HG02852 (cell line): ENCODE results near the gene MACF1.

ENCODE experiments used
- ATAC-seq: cut with Tn5 transposase; IDR thresholded peaks from one replicate; pipeline ENCODE4 v1.9.1; 2021; ENCODE audit warnings: mild to moderate bottlenecking, moderate library complexity; ENCODE audit not compliant: unreplicated experiment

The MACF1 gene

DNA sequence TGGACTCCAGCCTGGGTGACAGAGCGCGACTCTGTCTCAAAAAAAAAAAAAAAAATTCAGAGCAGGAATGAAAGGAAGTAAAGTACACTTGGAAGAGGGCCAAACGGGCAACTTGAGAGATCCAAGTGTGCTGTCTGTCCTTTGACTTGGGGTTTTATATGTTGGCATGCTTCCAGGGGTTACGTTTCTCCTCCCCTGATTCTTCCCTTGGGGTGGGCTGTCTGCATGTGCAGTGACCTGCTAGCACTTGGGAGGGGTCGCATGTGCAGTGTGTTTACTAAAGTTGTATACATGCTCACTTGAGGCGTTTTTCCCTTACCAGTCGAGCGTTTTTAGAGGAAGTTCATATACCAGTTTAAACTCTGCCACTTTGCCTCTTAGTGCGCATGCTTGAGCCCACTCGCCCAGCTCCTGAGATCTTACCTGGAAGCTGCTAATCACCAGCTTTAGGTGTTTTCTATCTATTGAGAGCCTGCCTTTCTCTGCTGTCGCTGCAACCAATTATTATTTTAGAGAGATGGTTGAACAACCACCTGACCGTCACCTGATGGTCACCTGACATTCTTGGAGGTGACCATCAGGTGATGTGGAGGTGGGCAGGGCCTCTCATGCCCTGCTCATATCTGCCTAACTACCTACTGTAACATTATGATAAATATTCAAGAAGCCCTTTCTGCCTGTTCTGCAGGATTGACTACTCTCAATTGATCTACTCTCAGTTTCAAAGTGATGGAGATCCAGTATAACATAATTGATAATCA, 140.1 kb downstream of the MACF1 start:
- no peak for ATAC-seq

DNA sequence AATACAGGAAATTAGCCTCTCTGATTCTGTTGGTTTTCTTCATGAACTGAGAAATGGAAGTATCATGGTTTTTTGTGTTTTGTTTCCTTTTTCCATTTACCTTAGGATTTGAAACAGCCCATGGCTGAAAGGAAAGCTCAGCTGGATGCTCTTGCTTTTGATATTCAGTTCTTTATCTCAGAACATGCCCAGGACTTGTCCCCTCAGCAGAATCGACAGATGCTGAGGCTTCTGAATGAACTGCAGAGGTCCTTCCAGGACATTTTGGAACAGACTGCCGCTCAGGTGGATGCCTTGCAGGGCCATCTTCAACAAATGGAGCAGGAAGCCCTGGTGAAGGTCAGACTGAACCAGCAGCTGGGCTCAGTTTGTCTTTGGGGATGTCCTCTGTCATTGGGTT, 142.4 kb downstream of the MACF1 start:
- no peak for ATAC-seq

DNA sequence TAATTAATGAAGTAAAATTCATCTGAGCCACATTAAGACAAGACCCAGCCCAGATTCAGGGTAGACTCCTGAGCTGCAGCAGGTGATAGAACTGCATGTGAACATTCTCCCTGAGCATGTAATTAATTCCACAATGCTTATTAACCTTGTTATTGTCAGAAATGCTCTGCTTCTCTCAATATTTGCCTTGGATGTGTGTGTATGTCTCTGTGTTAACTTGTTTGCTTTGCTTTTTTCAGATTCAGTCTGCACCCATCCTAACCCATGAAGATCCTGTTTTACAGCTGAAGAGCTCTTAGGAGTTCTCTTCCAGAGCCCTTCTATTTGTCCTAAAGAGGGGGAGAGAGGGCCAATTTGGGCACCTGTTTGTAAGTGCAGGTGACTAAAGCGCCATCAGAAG, 143.8 kb downstream of the MACF1 start:
- no peak for ATAC-seq

DNA sequence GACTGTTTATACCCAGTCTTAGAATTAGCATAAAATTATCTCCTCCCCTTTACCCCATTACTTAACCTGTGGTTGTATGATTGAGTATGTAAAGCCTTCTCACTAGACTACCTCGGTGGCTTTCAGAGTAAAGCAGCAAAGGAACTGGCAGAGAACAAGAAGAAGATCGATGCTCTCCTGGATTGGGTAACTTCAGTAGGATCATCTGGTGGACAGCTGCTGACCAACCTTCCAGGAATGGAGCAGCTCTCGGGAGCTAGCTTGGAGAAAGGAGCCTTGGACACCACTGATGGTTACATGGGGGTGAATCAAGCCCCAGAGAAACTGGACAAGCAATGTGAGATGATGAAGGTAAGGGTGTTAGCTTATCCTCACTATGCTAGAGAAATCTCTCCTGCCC, 148.4 kb downstream of the MACF1 start:
- no peak for ATAC-seq

DNA sequence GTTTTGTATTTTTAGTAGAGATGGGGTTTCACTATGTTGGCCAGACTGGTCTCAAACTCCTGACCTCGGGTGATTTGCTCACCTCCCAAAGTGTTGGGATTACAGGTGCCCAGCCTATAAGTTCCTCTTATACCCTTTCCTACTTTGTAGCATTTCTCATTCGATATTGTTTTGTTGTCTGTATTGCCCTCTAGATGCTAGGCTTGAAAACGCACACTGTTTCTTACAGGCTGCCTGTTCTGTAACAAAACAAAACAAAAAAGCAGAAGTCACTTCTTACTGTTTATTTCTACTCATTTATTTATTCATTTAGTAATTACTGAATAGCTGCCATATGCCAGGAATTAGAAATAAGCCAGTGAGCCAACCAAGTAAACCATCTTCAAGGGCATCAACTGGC, 150.1 kb downstream of the MACF1 start:
- no peak for ATAC-seq

DNA sequence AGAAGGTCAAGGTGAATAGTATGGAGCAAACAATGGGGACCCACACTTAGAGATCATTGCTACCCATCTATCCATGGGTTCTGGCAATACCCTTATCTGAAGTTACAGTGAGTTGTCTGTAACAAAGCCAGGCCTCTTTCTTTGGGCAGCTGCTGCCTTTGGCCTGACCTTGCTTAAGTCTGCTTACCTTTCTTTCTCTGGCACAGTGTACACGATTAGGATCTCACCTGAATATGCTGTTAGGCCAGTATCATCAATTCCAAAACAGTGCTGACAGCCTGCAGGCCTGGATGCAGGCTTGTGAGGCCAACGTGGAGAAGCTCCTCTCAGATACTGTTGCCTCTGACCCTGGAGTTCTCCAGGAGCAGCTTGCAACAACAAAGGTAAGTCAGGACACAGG, 154.0 kb downstream of the MACF1 start:
- ATAC-seq: no peak

DNA sequence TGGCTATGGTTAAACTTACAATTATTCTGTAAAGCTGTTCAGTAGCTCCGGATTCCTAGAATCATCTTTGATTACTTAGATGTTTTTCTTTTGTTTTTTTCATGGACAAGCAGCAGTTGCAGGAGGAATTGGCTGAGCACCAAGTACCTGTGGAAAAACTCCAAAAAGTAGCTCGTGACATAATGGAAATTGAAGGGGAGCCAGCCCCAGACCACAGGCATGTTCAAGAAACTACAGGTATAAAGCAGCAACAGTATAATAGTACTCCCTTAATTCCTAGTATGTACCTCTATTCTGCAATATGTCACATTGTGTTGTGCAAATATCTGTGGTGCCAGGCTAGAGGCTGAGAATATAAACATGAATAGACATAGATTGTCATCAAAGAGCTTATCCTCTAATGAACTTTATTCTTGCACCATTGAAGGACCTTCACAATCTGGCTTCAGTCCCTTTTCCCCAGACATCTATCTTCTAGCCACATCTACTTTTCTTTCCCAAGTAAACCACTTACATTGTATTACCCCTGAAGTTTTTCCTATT, 154.6 kb downstream of the MACF1 start:
- no peak for ATAC-seq

DNA sequence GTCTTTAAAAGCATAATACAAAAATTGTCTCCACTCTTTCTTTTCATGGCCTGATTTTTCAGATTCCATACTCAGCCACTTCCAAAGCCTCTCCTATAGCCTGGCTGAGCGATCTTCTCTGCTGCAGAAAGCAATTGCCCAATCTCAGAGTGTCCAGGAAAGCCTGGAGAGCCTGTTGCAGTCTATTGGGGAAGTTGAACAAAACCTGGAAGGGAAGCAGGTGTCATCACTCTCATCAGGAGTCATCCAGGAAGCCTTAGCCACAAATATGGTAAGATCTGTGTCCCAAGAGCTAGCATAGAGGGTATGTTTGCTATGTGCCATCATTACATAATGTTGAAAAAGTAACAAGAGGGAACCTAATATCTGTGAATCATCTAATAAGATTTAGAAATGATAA, 156.2 kb downstream of the MACF1 start:
- no peak for ATAC-seq

DNA sequence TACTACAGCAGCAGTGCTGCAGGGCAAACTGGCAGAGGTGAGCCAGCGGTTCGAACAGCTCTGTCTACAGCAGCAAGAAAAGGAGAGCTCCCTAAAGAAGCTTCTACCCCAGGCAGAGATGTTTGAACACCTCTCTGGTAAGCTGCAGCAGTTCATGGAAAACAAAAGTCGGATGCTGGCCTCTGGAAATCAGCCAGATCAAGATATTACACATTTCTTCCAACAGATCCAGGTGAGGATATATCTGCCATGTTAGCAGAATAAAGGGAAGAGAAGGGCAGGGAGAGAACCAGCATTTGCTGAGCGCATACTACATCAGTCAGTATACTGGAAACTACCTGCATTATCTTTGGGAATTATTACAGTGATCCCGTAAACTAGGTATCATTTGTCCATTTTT, 157.0 kb downstream of the MACF1 start:
- no peak for ATAC-seq

DNA sequence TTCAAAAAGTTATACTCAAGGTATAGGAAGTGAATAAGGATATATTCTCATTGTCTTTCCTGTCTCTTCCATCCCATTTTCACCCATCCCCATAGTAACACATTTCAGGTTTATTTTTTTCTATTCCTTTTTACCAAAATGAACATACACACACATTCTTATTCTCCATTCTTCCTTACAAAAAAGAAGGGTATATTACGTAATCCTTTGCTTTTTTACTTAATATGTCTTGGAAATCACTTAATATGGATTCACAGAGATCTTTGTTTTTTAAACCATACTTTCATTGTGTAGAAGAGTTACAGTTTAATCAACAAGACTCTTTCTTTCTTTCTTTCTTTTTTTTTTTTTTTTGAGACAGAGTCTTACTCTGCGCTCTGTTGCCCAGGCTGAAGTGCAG, 158.8 kb downstream of the MACF1 start:
- ATAC-seq: no peak

DNA sequence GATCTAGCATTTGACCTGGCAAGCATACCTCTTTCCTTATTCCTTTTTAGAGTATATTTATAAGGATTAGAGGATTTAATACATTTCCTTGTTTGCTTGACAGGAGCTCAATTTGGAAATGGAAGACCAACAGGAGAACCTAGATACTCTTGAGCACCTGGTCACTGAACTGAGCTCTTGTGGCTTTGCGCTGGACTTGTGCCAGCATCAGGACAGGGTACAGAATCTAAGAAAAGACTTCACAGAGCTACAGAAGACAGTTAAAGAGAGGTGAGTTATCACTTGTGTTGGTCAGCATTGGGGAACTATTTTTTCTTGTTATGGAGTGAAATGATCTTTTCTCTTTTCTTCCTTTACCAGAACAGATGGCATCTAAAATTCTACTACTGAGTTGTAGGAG, 163.6 kb downstream of the MACF1 start:
- ATAC-seq: no peak

DNA sequence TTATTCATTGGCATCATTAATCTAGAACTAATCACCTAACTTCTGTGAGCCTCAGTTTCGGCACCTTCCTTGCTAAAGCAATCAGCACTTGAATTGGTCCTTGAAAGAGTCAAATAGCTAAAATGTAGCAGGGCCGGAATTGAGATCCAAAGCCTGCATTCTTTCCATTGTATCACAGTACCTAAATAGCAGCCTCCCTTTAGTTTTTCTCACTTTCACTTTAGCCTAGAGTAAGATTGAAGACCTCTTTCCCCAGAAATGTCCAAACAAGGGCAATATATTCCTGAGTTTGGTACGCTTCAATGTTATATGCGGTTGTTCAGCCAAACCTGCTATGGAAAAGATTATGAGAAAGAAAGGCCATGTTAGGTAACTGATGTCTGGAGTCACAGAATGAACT, 165.1 kb downstream of the MACF1 start:
- no peak for ATAC-seq

DNA sequence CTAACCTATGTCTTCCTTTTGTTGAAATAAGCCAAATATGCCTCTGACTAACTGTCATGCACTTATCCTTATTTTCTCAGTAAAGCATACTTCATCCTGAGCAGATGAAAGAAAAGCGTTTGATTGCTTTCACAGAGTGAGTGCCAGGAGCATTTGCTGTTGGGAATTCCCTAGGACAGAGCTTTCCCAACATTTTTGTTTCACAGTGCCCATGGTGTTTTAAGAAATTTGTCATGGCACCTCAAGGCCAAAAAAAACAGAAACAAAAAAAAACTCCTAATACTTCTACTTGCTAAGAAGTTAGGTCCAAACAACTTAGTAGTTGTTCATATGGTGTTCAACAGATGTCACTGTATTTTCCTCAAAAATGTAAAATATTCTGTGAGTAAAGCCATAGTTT, 166.1 kb downstream of the MACF1 start:
- no peak for ATAC-seq

DNA sequence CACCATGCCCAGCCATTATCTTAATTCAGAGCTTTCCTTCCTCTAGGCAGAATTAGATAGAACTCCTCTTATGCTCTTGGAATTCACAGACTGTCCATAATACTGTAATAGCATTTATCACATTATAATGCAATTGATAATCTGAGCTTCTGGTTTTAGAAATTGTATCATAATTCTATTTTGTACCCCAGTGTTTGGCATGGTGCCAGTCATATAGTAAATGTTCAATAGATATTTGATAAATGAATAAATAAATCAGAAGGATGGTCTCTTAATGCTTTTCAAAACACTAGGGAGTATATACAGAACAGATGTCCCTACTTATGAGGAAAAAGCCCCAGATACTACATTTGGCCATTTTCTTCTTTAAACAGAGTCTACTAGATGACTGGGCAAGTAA, 167.6 kb downstream of the MACF1 start:
- ATAC-seq: no peak

DNA sequence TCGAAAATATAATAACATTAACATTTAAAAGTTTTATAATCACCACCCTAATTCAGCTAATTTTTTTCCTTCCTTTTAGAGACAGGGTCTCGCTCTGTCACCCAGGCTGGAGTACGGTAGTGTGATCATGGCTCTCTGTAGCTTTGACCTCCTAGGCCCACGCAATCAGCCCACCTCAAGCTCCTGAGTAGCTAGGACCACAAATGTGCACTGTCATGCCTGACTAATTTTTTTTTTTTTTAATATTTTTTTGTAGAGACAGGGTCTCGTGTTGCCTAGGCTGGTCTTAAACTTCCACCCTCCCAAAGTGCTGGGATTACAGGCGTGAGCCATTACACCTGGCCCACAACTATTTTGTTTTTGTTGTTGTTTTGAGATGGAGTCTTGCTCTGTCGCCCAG, 172.2 kb downstream of the MACF1 start:
- ATAC-seq: no peak

DNA sequence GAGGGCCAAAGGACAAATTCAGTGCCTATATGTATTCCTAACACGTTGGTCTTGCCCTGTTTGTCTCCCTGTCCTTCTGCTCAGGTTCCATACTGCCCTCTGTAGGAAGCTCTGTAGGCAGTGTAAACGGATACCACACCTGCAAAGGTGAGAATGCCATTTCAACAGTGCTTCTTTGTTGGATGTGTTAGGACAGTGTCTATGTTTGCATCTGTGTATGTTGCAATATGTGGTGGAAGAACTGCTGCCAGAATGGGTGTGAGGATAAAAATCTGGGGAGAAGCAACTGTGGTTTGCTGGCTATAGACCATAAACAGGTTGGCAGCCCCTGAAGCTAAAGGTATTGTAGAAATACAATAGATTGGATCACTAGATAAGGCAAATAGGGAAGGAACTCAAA, 173.9 kb downstream of the MACF1 start:
- ATAC-seq: no peak

DNA sequence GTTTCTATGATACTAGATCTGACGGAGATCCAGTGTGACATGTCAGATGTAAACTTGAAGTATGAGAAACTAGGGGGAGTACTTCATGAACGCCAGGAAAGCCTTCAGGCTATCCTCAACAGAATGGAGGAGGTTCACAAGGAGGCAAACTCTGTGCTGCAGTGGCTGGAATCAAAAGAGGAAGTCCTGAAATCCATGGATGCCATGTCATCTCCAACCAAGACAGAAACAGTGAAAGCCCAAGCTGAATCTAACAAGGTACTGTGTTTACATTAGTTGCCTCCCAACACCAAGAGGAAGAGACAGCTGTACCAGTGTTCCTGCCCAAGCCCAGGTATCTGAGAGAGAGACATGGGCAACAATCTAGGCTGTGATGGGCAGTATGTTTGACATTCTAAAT, 174.7 kb downstream of the MACF1 start:
- ATAC-seq: no peak

DNA sequence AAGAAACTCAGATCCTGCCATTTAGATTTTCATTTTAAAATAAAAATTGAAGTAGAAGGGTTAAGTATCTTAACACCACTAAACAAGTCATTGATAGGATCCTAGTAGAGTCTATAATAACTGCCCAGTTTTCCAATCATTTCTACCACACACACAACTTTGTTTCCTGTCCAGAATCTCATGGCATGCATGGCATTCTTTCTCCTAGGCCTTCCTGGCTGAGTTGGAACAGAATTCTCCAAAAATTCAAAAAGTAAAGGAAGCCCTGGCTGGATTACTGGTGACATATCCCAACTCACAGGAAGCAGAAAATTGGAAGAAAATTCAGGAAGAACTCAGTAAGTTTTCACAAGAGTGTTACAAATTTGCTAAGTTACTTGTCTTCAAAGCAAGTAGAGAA, 175.5 kb downstream of the MACF1 start:
- ATAC-seq: no peak

DNA sequence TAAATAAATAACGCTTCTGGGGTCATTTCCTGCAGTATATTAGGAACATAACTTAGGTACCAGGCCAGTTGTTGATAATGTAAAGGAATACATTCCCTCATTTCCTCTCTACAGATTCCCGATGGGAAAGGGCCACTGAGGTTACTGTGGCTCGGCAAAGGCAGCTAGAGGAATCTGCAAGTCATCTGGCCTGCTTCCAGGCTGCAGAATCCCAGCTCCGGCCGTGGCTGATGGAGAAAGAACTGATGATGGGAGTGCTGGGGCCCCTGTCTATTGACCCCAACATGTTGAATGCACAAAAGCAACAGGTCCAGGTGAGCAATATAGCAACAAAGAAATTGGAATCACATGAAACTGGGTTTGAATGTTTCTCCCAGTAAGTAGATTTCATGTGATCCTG, 177.3 kb downstream of the MACF1 start:
- ATAC-seq: no peak

DNA sequence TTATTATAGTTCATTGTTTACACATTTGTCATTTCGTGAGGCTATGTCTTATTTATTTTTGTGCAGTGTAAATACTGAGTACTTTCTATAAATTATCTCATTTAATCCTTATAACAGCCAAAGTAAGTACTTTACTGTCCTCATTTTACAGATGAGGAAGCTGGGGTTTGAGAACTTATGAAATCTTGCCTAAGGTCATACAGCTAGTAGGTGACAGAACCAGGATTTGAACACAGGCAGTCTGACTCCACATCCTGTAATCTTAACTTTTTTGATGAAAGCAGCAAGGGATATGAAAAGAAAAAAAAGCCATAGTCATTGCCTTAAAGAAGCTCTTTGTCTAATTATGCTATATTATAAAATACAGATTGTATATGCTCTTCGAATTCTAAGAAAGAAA, 179.8 kb downstream of the MACF1 start:
- ATAC-seq: no peak

DNA sequence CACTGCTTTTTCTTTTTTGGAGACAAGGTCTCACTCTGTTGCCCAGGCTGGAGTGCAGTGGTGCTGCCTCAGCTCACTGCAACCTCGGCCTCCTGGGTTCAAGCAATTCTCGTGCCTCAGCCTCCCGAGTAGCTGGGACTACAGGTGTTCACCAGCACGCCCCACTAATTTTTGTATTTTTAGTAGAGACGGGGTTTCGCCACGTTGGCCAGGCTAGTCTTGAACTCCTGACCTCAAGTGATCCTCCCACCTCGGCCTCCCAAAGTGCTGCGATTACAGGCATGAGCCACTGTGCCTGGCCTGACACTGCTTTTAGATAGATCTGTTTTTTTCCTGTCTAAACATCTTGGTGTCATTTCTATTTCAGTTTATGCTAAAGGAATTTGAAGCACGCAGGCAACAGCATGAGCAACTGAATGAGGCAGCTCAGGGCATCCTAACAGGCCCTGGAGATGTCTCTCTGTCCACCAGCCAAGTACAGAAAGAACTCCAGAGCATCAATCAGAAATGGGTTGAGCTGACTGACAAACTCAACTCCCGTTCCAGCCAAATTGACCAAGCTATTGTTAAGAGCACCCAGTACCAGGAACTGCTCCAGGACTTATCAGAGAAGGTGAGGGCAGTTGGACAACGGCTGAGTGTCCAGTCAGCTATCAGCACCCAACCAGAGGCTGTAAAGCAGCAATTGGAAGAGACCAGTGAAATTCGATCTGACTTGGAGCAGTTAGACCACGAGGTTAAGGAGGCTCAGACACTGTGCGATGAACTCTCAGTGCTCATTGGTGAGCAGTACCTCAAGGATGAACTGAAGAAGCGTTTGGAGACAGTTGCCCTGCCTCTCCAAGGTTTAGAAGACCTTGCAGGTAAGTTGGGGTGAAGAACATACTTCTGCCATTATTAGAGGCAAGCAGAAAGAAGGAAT, 180.8 kb downstream of the MACF1 start:
- ATAC-seq: no peak

DNA sequence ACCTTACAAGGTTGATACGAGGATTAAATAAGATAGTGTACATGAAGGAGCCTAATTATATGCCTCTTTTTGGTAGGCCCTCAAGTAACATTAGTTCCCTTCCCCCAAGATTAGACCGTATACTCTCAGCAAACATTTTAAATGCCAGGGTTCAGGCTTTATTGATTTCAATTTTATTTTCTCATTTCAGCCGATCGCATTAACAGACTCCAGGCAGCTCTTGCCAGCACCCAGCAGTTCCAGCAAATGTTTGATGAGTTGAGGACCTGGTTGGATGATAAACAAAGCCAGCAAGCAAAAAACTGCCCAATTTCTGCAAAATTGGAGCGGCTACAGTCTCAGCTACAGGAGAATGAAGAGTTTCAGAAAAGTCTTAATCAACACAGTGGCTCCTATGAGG, 182.5 kb downstream of the MACF1 start:
- ATAC-seq: no peak
